ENCODE measurements around the gene BRD3.
"Not testable (repeated sequence)": the region's sequence is repeated elsewhere in the genome, so short reads cannot be mapped to it uniquely, and the experiment has no call there.

GRCh38 chr9:134075689-134076088 lies 7.9 kb upstream of the BRD3 start:
- not testable (repeated sequence) for TF ChIP-seq CEBPB (IDR thresholded peaks at IDR 0.05; ENCODE audit: low read depth, low read length); SP1 (IDR thresholded peaks at IDR 0.05; ENCODE audit: low read depth, low read length); POLR2AphosphoS5 (IDR thresholded peaks at IDR 0.05; ENCODE audit: low read depth, low read length); NRF1 (IDR thresholded peaks at IDR 0.05; ENCODE audit: low read depth, low read length); JUN (IDR thresholded peaks at IDR 0.05; ENCODE audit: low read depth, low read length); EP300 (IDR thresholded peaks at IDR 0.05; ENCODE audit: borderline replicate concordance in 1 of 2, low read depth in 2 of 2, low read length in 2 of 2); POLR2A (IDR thresholded peaks at IDR 0.05; ENCODE audit: control extremely low read depth in 1 of 2, low read depth in 2 of 2, low read length in 2 of 2)
- TF ChIP-seq, protein P1, sequence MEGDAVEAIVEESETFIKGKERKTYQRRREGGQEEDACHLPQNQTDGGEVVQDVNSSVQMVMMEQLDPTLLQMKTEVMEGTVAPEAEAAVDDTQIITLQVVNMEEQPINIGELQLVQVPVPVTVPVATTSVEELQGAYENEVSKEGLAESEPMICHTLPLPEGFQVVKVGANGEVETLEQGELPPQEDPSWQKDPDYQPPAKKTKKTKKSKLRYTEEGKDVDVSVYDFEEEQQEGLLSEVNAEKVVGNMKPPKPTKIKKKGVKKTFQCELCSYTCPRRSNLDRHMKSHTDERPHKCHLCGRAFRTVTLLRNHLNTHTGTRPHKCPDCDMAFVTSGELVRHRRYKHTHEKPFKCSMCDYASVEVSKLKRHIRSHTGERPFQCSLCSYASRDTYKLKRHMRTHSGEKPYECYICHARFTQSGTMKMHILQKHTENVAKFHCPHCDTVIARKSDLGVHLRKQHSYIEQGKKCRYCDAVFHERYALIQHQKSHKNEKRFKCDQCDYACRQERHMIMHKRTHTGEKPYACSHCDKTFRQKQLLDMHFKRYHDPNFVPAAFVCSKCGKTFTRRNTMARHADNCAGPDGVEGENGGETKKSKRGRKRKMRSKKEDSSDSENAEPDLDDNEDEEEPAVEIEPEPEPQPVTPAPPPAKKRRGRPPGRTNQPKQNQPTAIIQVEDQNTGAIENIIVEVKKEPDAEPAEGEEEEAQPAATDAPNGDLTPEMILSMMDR (IDR thresholded peaks at IDR 0.05; ENCODE audit: control extremely low read depth in 1 of 3, insufficient read depth in 1 of 3, low read depth in 1 of 3, low read length in 3 of 3): not testable (repeated sequence)
